Measurements from ENCODE around the gene RAD54L.

RAD54L gene

GRCh38 chr1:46256523-46256922 lies 9.0 kb downstream of the RAD54L start:
- DNase-seq (ENCODE audit: low read depth, low spot score), result no peak
- Histone ChIP-seq H3K4me3 (ENCODE audit: insufficient read length, low read depth) (no peak overlapping the region), H3K4me1 (ENCODE audit: insufficient read depth, insufficient read length) (no peaks in the 10 kb centered on the region), H3K36me3 (ENCODE audit: insufficient read depth, insufficient read length, low read length) (peaks cover 89% of the 10 kb centered on the region), H3K9me3 (ENCODE audit: insufficient read depth, low read length) (no peaks in the 10 kb centered on the region), H3K9ac (ENCODE audit: insufficient read length, low read depth) (no peak overlapping the region), H3K27me3 (ENCODE audit: insufficient read depth, insufficient read length) (no peaks in the 10 kb centered on the region)
- TF ChIP-seq SUZ12 (IDR thresholded peaks at IDR 0.05; ENCODE audit: extremely low read depth, insufficient read depth, insufficient read length), result no peak
- TF ChIP-seq YY1 (IDR thresholded peaks at IDR 0.05; ENCODE audit: insufficient read depth, insufficient read length), result no peak
- TF ChIP-seq ZNF274 (IDR thresholded peaks at IDR 0.05; ENCODE audit: low read depth, low read length), result no peak

- Histone ChIP-seq H3K4me3 (ENCODE audit: insufficient read length, low read depth) (no peak overlapping the region), H3K9ac (ENCODE audit: insufficient read length, low read depth) (no peak overlapping the region), H3K36me3 (ENCODE audit: insufficient read depth, insufficient read length, low read length) (peaks cover 99% of the 10 kb centered on the region), H3K4me1 (ENCODE audit: insufficient read depth, insufficient read length) (peaks cover 3% of the 10 kb centered on the region), H3K9me3 (ENCODE audit: insufficient read depth, low read length) (no peaks in the 10 kb centered on the region), H3K27me3 (ENCODE audit: insufficient read depth, insufficient read length) (no peaks in the 10 kb centered on the region)
- no peak for TF ChIP-seq YY1 (IDR thresholded peaks at IDR 0.05; ENCODE audit: insufficient read depth, insufficient read length)
- TF ChIP-seq ZNF274 (IDR thresholded peaks at IDR 0.05; ENCODE audit: low read depth, low read length), result no peak
- no peak for TF ChIP-seq SUZ12 (IDR thresholded peaks at IDR 0.05; ENCODE audit: extremely low read depth, insufficient read depth, insufficient read length)
- DNase-seq (ENCODE audit: low read depth, low spot score), result no peak
These were observed 14.9 kb downstream of the RAD54L start for GRCh38 chr1:46262508-46262907.

GRCh38 chr1:46263146-46263545 lies 15.6 kb downstream of the RAD54L start:
- Histone ChIP-seq H3K9me3 (ENCODE audit: insufficient read depth, low read length) (no peaks in the 10 kb centered on the region), H3K4me3 (ENCODE audit: insufficient read length, low read depth) (no peak overlapping the region), H3K27me3 (ENCODE audit: insufficient read depth, insufficient read length) (no peaks in the 10 kb centered on the region), H3K9ac (ENCODE audit: insufficient read length, low read depth) (no peak overlapping the region), H3K4me1 (ENCODE audit: insufficient read depth, insufficient read length) (peaks cover 3% of the 10 kb centered on the region), H3K36me3 (ENCODE audit: insufficient read depth, insufficient read length, low read length) (peaks cover 99% of the 10 kb centered on the region)
- no peak for DNase-seq (ENCODE audit: low read depth, low spot score)
- no peak for TF ChIP-seq SUZ12 (IDR thresholded peaks at IDR 0.05; ENCODE audit: extremely low read depth, insufficient read depth, insufficient read length)
- TF ChIP-seq ZNF274 (IDR thresholded peaks at IDR 0.05; ENCODE audit: low read depth, low read length), result no peak
- TF ChIP-seq YY1 (IDR thresholded peaks at IDR 0.05; ENCODE audit: insufficient read depth, insufficient read length), result no peak

GRCh38 chr1:46268578-46268977 lies 21.0 kb downstream of the RAD54L start:
- no peaks in the 10 kb centered on the region for H3K27me3 ChIP-seq (ENCODE audit: insufficient read depth, insufficient read length)
- H3K4me3 ChIP-seq (ENCODE audit: insufficient read length, low read depth), result no peak overlapping the region
- peaks cover 99% of the 10 kb centered on the region for H3K36me3 ChIP-seq (ENCODE audit: insufficient read depth, insufficient read length, low read length)
- TF ChIP-seq ZNF274 (IDR thresholded peaks at IDR 0.05; ENCODE audit: low read depth, low read length) (no peak), YY1 (IDR thresholded peaks at IDR 0.05; ENCODE audit: insufficient read depth, insufficient read length) (no peak), SUZ12 (IDR thresholded peaks at IDR 0.05; ENCODE audit: extremely low read depth, insufficient read depth, insufficient read length) (no peak)
- no peaks in the 10 kb centered on the region for H3K4me1 ChIP-seq (ENCODE audit: insufficient read depth, insufficient read length)
- no peaks in the 10 kb centered on the region for H3K9me3 ChIP-seq (ENCODE audit: insufficient read depth, low read length)
- no peak overlapping the region for H3K9ac ChIP-seq (ENCODE audit: insufficient read length, low read depth)
- DNase-seq (ENCODE audit: low read depth, low spot score), result no peak

- H3K4me1 ChIP-seq (ENCODE audit: insufficient read depth, insufficient read length), result no peaks in the 10 kb centered on the region
- H3K9ac ChIP-seq (ENCODE audit: insufficient read length, low read depth), result no peak overlapping the region
- TF ChIP-seq SUZ12 (IDR thresholded peaks at IDR 0.05; ENCODE audit: extremely low read depth, insufficient read depth, insufficient read length) (no peak), ZNF274 (IDR thresholded peaks at IDR 0.05; ENCODE audit: low read depth, low read length) (no peak), YY1 (IDR thresholded peaks at IDR 0.05; ENCODE audit: insufficient read depth, insufficient read length) (no peak)
- H3K9me3 ChIP-seq (ENCODE audit: insufficient read depth, low read length), result no peaks in the 10 kb centered on the region
- H3K27me3 ChIP-seq (ENCODE audit: insufficient read depth, insufficient read length), result no peaks in the 10 kb centered on the region
- peaks cover 99% of the 10 kb centered on the region for H3K36me3 ChIP-seq (ENCODE audit: insufficient read depth, insufficient read length, low read length)
- no peak for DNase-seq (ENCODE audit: low read depth, low spot score)
- no peak overlapping the region for H3K4me3 ChIP-seq (ENCODE audit: insufficient read length, low read depth)
These were observed 26.9 kb downstream of the RAD54L start for GRCh38 chr1:46274225-46275029.

DNA sequence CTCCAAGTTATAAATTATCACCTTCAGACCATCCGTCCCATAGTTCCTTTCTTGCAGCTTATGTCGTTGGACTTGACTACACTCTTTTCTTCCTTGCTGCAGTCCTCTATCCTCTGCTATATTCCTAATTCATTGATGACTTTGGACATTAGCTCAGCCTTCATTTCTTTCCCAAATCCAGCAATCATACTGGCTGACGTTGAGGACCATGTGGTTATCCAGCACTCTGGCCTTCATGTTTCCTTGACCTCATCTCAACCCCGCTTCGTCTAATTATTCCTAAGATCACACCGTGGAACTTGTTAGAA lies 27.4 kb downstream of the RAD54L start:
- no peak overlapping the region for H3K4me3 ChIP-seq (ENCODE audit: insufficient read length, low read depth)
- peaks cover 99% of the 10 kb centered on the region for H3K36me3 ChIP-seq (ENCODE audit: insufficient read depth, insufficient read length, low read length)
- no peaks in the 10 kb centered on the region for H3K4me1 ChIP-seq (ENCODE audit: insufficient read depth, insufficient read length)
- H3K9ac ChIP-seq (ENCODE audit: insufficient read length, low read depth), result no peak overlapping the region
- H3K9me3 ChIP-seq (ENCODE audit: insufficient read depth, low read length), result no peaks in the 10 kb centered on the region
- no peak for TF ChIP-seq YY1 (IDR thresholded peaks at IDR 0.05; ENCODE audit: insufficient read depth, insufficient read length)
- TF ChIP-seq ZNF274 (IDR thresholded peaks at IDR 0.05; ENCODE audit: low read depth, low read length), result no peak
- TF ChIP-seq SUZ12 (IDR thresholded peaks at IDR 0.05; ENCODE audit: extremely low read depth, insufficient read depth, insufficient read length), result no peak
- no peak for DNase-seq (ENCODE audit: low read depth, low spot score)
- no peaks in the 10 kb centered on the region for H3K27me3 ChIP-seq (ENCODE audit: insufficient read depth, insufficient read length)

DNA sequence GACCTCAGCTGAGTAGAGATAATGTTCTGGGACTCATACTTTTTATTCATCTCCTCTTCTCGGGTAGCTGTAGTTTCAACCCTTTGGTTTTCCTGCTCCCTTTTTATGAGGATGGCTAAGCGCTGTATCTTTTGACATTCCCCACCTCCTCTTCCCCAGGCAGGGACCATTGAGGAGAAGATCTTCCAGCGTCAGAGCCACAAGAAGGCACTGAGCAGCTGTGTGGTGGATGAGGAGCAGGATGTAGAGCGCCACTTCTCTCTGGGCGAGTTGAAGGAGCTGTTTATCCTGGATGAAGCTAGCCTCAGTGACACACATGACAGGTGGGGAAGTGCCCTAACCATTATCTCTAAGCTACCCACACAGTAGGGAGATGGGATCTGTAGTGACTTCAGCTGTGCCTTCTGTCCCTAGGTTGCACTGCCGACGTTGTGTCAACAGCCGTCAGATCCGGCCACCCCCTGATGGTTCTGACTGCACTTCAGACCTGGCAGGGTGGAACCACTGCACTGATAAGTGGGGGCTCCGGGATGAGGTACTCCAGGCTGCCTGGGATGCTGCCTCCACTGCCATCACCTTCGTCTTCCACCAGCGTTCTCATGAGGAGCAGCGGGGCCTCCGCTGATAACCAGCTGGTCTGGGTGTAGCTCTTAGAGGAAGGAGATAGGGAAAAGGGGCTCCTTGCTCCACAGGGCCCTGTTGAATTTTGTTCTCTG lies 30.3 kb downstream of the RAD54L start:
- TF ChIP-seq YY1 (IDR thresholded peaks at IDR 0.05; ENCODE audit: insufficient read depth, insufficient read length), result no peak
- TF ChIP-seq ZNF274 (IDR thresholded peaks at IDR 0.05; ENCODE audit: low read depth, low read length), result no peak
- peaks cover 99% of the 10 kb centered on the region for H3K36me3 ChIP-seq (ENCODE audit: insufficient read depth, insufficient read length, low read length)
- H3K9ac ChIP-seq (ENCODE audit: insufficient read length, low read depth), result no peak overlapping the region
- DNase-seq (ENCODE audit: low read depth, low spot score), result no peak
- H3K4me1 ChIP-seq (ENCODE audit: insufficient read depth, insufficient read length), result no peaks in the 10 kb centered on the region
- no peak overlapping the region for H3K4me3 ChIP-seq (ENCODE audit: insufficient read length, low read depth)
- no peaks in the 10 kb centered on the region for H3K9me3 ChIP-seq (ENCODE audit: insufficient read depth, low read length)
- H3K27me3 ChIP-seq (ENCODE audit: insufficient read depth, insufficient read length), result no peaks in the 10 kb centered on the region
